T follicular helper cell (primary cell): ENCODE data around the gene NUDT12.

Experiments used
- DNase-seq: peaks from one replicate; pipeline ENCODE4 v3.0.0-alpha.2; 2020; ENCODE audit warnings: low read depth

Gene NUDT12

DNA sequence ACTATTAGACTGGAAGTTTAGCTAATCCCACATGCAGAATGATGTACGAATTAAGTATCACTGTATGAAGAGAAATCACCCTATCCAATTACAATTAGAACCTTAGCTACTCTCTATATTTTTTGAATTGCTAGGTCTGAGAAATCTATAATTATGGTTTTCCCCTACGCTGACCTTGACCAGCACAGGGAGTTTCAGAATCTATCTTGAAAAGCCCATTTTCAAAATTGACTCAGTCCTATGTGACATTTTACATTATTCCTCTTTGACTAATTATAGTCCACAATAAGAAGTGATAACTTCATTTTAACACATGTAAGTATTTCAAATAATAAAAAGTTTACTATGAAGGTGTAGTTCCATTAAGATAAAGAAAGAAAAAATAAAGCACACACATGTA is 21.5 kb downstream of the NUDT12 start:
- no peak for DNase-seq

DNA sequence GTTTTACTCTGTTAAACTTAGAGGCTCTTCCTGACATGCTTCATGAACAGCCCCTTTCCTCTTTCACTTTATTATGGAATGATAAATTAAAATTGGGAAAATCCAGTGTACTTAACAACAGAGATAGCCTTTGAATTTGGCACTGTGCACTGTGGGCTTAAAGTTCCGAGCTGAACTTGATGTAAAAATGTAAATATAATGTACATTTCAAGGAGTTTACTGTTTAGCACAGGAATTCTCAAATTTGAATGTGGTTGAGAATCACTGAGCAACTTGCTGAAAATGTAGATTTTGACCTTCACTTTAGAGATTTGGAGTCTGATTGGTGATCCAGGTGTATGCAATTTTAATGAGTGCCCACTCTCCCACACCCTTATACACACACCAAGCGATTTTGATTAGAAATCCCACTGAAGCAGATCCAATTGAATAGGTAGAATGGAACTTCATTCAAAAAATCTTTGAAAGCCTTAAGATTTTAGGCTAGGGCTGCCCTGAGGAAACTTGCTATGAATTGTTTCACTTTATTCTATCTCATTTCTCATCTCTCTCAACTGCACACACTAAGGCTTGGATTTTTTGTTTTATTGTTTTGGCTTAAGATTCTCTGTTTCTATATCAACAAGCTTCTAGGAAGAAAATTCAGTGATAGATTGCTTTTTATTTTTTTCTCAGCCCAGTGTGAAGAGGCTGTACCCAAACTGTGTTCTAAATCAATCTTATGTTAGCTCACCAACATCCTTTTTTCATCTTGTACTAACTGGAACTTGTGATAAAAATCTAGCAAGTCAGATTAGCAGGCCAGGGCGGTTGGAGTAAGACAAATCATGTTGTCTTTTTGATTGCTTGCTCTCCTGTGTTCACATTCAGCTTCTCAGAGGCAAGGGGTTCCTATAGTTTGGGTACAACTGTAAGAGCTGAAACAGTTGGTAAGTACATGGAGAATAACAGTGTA is 22.9 kb downstream of the NUDT12 start:
- no peak for DNase-seq

GRCh38 chr5:103532086-103532734 is 30.4 kb downstream of the NUDT12 start:
- DNase-seq, result no peak

DNA sequence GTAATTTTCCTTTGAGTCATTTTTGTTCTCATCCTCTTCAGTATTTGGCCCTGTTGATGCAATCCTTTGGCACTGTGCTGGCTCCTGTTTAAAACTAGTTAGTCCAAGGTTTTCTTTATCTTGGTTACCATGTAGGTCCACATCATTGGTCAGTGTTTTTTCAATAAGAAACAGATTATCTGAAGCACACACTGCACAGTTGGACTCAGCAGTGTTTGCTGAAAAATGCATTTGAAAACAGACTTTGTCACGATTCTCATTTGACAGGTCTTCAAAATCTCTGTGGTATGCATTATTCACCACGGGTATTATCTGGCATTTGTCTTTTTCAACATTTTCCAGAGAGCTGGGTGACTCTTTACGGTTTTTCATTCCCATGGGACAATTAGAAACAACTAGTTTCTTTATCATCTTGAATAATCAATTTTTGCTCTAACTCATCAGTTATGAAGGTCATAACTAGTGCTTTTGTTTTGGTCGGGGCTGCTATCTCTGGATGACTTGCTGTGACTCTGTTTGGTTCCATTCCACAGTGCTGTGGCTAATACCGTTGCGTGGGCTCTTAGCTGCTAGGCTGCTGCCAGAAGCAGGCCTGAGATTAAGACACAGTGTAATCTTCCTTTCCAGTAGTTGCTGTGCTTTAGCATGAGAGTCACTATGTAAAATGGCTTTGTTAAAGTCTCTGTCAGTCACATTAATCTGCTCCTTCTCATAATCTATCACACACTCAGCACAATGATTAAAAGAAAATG is 36.2 kb downstream of the NUDT12 start:
- no peak for DNase-seq

DNA sequence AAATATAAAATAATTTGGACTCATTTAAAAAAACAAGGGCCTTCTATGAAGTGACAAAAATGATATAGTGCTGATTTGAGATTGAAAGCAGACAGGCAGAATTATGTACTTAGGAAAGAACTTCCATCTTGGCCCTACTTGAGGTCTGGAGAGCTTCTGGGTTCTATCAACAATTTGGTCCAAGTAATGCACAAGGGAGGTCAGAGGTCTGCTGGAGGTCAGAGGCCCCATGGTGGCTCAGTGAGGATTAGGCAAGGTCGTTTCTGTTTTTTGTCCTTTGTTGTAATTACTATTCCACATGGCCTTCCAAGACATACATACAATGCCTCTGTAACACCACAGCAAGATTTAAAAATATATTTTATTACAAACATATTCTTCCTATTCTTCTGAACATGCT is 37.2 kb downstream of the NUDT12 start:
- no peak for DNase-seq

- no peak for DNase-seq
Measured at GRCh38 chr5:103523319-103523718, 39.3 kb downstream of the NUDT12 start.

DNA sequence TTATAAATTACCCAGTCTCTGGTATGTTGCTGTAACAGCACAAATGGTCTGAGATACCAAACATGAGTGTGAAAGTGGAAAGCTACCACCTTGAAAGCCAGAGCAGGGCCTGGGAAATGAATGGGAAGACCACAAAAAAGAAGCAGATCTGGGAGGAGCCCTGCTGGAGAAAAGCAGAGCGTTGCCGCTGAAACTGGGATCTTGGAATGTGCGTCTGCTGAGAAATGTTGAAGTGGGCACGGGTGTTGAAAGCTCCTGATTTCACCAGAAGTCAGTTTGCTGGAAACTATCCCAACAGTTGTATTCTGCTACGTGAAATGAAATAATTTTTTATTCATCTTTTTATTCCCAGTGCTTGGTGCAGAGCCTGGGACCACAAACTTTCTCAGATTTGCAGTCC is 40.0 kb downstream of the NUDT12 start:
- DNase-seq, result no peak

- no peak for DNase-seq
Measured at GRCh38 chr5:103519550-103519949, 43.0 kb downstream of the NUDT12 start.

- no peak for DNase-seq
Measured at GRCh38 chr5:103514371-103514770, 48.2 kb downstream of the NUDT12 start.

DNA sequence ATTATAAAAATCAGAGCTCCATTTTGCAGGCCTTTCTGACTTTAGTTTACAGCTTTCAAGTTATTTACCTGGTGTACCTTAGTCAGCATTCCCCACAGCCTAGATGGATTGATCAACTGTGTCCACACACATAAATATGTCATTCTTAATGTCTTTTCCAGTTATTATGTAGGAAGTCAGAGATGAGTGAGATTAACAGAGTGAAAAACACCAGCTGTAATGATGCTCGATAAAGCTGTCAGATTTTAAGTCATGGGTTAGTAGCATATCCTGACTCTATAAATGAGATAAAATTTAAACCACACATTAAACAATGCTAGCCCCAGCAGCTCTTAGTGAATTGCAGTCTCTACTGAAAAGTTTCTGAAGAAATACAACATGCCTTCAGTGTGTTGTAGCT is 48.9 kb downstream of the NUDT12 start:
- DNase-seq, result no peak

GRCh38 chr5:103512500-103512899 is 50.1 kb downstream of the NUDT12 start:
- no peak for DNase-seq

GRCh38 chr5:103511554-103511885 is 51.1 kb downstream of the NUDT12 start:
- DNase-seq, result no peak

DNA sequence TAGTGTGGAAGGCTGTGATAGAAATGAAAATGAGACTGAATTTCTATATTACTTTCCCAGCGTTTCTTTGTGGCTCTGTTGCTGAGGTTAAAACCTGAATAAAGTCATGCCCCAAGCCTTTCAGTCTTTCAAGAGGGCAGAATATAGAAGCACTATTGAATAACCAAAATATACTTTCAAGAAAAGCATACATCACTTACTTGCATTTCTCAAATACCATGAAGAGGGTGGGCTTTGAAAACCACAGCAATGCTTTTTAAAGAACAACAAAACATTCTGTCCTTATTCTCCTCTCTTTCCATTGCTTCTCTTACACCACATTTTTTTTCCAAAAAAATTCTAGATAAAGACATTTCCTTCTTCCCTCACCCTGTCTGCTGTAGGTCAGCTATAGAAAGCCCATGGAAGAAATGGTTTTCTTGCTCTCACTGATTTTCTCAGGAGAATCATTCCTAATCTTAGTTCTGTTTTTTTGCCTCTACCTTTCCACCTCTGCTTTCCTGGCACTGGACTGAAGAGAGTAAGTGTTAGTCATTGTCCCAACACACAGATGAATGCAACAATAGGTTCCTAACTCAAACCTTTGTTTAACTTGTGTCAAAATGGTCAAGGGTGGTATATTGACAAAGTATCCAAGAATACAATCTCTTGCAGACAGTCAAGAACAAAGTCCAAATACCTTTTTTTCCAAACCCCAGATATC is 51.6 kb downstream of the NUDT12 start:
- no peak for DNase-seq

DNA sequence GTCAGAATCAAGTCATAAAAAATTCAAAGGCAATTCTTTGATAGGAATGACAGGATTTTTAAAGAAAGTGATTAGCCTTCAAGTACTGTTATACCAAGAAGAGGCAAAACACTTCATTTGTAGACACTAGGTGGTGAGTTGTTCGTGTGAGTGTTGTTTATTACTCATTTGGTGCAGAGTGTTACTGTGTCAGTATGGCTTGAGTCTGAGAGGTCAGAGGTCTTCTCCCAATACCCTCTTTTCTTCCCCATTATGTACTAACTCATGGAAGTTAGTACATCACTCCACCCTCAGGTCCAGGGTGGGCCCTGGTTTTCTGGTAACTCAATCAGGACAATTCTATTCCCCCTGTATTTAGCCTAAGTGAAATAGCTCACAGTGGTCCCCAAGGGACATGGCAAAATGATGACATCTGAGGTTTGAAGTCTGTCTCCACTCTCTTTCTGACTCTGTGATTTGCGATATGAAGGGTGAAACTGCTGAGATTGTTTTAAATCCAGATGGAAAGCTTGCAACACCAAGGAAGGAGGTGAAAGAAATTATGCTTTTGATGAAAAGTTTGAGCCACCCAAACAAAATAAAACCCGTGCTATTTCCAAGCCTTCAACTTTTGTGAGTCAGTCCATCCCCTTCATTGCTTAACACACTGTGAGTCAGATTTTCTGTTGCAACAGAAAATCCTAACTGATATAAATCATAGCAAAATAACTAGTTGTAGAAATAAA is 56.8 kb downstream of the NUDT12 start:
- DNase-seq, result no peak

- no peak for DNase-seq
Measured at GRCh38 chr5:103503066-103503465, 59.5 kb downstream of the NUDT12 start.

- no peak for DNase-seq
Measured at GRCh38 chr5:103502662-103503061, 59.9 kb downstream of the NUDT12 start.
